GM12801 (cell line): Measurements from ENCODE around the gene ZNF512B.

ENCODE experiments used
- TF ChIP-seq, protein P1 (sequence below): IDR thresholded peaks from one replicate; pipeline ENCODE4 v1.5.1; 2011; ENCODE audit warnings: control low read depth; ENCODE audit not compliant: insufficient read length; ENCODE audit errors: extremely low read depth

Gene ZNF512B

DNA sequence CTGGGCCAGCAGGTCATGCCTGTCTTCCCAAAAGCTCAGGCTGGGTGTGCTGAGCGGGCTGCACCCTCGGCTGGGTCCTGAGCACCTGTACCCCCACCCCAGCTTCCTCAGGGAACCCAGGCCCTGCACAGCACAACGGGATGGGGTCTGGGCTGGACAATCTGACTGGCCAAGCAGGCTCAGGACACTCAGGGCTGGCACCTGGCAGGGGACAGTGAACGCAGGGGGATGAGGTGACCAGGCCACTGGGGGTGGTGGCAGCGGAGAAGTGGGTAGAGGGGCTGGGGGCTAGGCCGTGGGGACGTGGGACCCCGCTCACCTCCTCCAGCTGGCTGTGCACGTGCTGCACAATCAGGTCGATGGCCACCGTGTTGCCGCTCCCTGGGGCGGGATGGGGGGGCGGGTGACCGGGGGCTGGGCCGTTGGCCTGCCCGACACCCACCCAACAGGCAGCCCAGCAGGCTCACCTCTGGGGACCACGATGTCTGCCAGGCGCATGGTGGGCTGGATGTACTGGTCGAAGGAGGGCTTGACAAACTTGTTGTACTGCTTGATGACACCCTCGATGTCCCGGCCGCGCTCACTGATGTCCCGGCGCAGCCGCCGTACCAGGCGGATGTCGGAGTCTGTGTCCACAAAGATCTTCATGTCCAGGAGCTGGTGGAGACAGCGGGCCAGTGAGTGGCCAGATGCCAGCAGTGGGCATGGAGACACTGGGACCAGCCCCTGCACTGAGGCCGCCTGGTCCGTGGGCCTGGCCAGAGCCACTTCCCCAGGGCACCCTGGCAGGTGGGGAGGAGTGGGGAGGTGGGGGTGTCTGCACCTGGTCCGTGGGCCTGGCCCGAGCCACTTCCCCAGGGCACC is 25.4 kb downstream of the ZNF512B start:
- TF ChIP-seq, protein P1, sequence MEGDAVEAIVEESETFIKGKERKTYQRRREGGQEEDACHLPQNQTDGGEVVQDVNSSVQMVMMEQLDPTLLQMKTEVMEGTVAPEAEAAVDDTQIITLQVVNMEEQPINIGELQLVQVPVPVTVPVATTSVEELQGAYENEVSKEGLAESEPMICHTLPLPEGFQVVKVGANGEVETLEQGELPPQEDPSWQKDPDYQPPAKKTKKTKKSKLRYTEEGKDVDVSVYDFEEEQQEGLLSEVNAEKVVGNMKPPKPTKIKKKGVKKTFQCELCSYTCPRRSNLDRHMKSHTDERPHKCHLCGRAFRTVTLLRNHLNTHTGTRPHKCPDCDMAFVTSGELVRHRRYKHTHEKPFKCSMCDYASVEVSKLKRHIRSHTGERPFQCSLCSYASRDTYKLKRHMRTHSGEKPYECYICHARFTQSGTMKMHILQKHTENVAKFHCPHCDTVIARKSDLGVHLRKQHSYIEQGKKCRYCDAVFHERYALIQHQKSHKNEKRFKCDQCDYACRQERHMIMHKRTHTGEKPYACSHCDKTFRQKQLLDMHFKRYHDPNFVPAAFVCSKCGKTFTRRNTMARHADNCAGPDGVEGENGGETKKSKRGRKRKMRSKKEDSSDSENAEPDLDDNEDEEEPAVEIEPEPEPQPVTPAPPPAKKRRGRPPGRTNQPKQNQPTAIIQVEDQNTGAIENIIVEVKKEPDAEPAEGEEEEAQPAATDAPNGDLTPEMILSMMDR, result no peak

DNA sequence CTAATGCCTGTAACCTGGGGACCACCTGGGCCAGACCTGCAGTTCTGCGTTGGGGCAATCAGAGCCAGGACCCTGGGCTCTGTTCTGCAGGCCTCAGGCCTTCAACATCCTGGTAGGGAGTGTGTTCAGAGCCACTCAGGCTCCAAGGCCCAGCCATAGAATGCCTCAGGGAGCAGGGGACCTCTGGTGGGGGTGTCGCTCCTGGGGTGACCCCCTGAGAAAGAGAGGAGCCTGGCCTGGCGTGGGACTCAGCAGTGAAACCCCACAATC is 26.0 kb downstream of the ZNF512B start:
- TF ChIP-seq, protein P1, result no peak

DNA sequence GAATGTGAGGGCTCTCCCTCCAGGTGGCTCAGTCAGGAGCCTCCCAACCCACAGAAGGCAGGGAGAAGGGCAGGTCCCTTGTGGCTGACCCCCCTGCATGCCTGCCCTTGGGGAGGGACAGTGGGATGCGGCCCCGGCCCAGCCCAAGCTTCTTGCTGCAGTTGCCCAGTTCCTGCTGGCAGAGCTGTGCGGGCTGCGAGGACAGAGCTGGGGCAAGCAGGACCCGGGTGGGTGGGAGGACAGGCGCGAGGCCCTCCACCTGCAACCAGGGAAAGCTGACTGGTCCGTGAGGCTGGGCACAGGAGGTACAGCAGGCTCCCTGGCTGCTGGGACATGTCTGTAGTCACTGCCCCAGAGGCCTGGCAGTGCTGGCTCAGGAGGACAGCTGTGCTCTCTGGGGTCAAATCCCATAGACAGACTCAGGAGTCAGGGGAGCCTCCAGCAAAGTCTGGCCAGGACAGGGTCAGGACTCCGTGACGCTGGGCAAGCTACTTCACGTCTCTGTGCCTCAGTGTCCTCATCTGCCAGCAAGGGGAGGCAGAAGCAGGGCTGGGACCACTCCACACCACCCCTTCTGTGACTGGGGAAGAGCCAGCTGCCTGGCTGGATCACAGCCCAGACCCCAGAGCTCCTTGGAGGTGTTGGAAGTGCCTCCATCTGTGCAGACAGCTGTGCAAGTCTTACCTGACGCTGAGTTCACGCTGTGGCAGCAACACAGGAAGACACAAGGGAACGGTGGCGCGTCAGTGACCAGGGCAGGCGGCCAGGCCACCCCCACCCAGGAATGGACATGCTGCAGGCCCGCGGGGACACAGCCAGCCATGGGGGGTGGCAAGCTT is 26.5 kb downstream of the ZNF512B start:
- TF ChIP-seq, protein P1, result no peak

DNA sequence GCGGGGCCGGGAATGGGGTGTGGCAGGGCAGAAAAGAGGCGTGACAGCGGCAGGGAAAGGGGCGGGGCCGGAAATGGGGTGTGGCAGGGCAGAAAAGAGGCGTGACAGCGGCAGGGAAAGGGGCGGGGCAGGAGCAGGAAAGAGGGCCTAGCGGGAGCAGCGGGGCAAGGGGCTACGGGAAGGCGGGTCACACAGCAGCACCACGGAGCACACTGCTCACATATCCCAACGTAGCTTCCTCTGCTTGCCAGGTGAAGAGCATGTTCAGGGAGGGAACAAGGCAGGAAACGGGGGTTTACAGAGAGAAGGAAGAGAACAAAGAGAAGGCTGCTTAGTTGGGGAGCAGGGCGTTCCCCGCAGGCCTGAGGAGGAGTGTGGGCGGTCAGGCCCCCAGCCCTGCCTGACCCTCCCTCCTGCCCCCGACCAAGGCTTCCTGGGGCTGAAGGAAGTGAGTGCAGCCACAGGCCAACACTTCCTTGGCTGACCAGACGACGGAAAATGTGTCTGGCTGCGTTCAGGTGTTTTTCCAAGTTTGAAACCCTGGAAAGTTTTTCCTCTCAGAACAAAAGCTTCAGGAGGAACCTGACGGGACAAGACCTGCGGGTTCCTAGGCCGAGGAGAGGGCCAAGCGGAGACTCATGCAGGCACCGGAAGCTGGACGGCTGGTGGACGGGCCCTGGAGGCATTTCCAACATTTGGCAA is 27.3 kb downstream of the ZNF512B start:
- TF ChIP-seq, protein P1, result no peak

DNA sequence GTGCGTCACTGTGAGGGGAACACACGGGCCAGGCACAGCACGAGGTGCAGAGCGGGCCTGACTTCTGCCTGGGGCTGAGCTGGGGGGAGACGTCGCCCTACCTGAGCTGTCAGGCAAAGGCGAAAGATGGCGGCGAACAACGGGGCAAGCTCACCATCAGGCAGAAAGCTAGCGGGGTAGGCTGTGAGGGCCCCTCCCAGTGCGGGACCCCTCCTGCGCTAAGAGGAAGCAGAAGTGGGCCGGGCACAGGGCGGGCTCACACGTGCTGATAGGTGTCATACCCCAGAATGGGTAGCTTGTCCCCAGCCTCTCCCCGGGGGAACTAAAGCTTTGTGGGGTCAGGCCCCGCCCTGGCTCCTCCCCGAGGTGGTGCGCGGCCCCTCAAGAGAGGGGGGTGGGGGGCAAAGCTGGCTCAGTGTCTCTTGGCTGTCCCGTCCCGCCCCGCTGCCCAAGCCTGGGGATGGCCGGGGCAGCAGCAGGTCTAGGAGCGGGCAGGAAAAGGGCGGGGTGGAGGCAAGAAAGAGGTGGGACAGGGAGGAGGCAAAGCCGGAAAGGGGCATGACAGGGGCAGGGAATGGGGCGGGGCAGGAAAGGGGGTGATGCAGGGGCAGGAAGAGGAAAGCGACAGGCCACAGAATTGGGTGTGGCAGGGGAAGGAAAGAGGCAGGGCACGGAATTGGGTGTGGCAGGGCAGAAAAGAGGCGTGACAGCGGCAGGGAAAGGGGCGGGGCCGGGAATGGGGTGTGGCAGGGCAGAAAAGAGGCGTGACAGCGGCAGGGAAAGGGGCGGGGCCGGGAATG is 28.2 kb downstream of the ZNF512B start:
- TF ChIP-seq, protein P1, result no peak

DNA sequence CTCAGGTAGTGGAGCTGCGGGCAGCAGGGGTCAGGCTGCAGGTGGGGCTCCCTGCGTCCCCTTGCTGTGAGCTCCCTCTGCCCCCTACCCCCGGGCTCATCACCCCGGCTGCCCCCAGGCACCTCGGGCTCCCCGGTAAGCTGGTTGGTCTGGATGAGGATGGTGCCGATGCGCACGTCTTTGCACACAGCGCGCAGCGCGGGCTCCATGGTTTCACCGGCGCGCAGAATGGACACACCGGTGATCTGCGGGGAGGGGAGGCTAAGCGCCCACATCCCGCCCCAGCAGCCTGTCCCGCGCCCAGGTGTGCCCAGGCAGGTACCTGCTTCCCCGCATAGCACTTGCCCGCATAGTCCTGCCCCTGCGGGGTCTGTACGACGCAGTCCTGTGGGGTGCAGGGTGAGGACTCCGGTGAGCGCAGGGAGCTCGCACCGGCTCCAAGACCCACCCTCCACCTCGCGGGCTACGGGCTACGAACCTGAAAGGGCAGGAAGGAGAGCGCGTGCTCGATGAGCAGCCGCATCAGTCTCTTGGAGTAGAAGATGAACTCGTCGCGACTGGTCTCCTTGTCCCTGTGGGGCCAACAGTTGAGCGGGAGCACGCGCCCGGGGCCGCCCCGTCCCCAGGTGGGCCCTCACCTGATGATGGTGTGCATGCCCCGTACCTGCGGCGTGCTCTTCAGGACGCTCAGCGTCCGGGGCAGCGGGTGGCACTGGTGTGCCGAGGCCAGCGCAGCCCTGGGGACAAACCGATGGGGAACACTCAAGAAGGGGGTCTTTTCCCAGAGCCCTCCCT is 29.1 kb downstream of the ZNF512B start:
- TF ChIP-seq, protein P1, result no peak
